Inferior parietal cortex (tissue), 1 donor: ENCODE data around the gene ATL2.
"Not testable (repeated sequence)": the region's sequence is repeated elsewhere in the genome, so short reads cannot be mapped to it uniquely, and the experiment has no call there.

Experiments used
- DNase-seq: peaks from one replicate; pipeline ENCODE4 v3.0.0-alpha.2; 2016; ENCODE audit errors: extremely low spot score

ATL2 gene

GRCh38 chr2:38377050-38377828 lies at the start of gene ATL2:
Gene ATL2, minus strand, starts transcription at chr2:38377273. Its CDS starts 13 bp downstream, at chr2:38377260.
- peak; percentile 91 for DNase-seq

- no peak for DNase-seq
Observed at GRCh38 chr2:38423763-38424162, 46.7 kb upstream of the ATL2 start.

- DNase-seq = no peak
Observed at GRCh38 chr2:38421274-38422056, 44.4 kb upstream of the ATL2 start.

GRCh38 chr2:38419499-38419898 lies 42.4 kb upstream of the ATL2 start:
- DNase-seq = no peak

GRCh38 chr2:38418735-38419134 lies 41.7 kb upstream of the ATL2 start:
- DNase-seq = no peak

- DNase-seq = peak; percentile 8
Observed at GRCh38 chr2:38417745-38418689, 40.9 kb upstream of the ATL2 start.

GRCh38 chr2:38416296-38417036 lies 39.4 kb upstream of the ATL2 start:
- no peak for DNase-seq

GRCh38 chr2:38415728-38416291 lies 38.7 kb upstream of the ATL2 start:
- no peak for DNase-seq

- no peak for DNase-seq
Observed at GRCh38 chr2:38415023-38415422, 38.0 kb upstream of the ATL2 start.

GRCh38 chr2:38412235-38412871 lies 35.3 kb upstream of the ATL2 start:
- not testable (repeated sequence) for DNase-seq

- peak; percentile 38 for DNase-seq
Observed at GRCh38 chr2:38409156-38410102, 32.4 kb upstream of the ATL2 start.

GRCh38 chr2:38407111-38407682 lies 30.1 kb upstream of the ATL2 start:
- DNase-seq = no peak

- no peak for DNase-seq
Observed at GRCh38 chr2:38406597-38407110, 29.6 kb upstream of the ATL2 start.

GRCh38 chr2:38405917-38406596 lies 29.0 kb upstream of the ATL2 start:
- no peak for DNase-seq

- no peak for DNase-seq
Observed at GRCh38 chr2:38400513-38400912, 23.4 kb upstream of the ATL2 start.

- DNase-seq = no peak
Observed at GRCh38 chr2:38398739-38399138, 21.7 kb upstream of the ATL2 start.

GRCh38 chr2:38394903-38395341 lies 17.8 kb upstream of the ATL2 start:
- DNase-seq = no peak

- DNase-seq = no peak
Observed at GRCh38 chr2:38394041-38394440, 17.0 kb upstream of the ATL2 start.
